Activated effector memory CD4-positive, alpha-beta T cell treated with Interleukin-2 at 50 U/mL for 16 hours (primary cell): ENCODE data around the gene OR2AG2.
"Not testable (repeated sequence)": the region's sequence is repeated elsewhere in the genome, so short reads cannot be mapped to it uniquely, and the experiment has no call there.

Source experiments
- DNase-seq: peaks from one replicate; pipeline ENCODE4 v3.0.0-alpha.2; 2020

OR2AG2 gene, protein sequence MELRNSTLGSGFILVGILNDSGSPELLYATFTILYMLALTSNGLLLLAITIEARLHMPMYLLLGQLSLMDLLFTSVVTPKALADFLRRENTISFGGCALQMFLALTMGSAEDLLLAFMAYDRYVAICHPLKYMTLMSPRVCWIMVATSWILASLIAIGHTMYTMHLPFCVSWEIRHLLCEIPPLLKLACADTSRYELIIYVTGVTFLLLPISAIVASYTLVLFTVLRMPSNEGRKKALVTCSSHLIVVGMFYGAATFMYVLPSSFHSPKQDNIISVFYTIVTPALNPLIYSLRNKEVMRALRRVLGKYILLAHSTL

DNA sequence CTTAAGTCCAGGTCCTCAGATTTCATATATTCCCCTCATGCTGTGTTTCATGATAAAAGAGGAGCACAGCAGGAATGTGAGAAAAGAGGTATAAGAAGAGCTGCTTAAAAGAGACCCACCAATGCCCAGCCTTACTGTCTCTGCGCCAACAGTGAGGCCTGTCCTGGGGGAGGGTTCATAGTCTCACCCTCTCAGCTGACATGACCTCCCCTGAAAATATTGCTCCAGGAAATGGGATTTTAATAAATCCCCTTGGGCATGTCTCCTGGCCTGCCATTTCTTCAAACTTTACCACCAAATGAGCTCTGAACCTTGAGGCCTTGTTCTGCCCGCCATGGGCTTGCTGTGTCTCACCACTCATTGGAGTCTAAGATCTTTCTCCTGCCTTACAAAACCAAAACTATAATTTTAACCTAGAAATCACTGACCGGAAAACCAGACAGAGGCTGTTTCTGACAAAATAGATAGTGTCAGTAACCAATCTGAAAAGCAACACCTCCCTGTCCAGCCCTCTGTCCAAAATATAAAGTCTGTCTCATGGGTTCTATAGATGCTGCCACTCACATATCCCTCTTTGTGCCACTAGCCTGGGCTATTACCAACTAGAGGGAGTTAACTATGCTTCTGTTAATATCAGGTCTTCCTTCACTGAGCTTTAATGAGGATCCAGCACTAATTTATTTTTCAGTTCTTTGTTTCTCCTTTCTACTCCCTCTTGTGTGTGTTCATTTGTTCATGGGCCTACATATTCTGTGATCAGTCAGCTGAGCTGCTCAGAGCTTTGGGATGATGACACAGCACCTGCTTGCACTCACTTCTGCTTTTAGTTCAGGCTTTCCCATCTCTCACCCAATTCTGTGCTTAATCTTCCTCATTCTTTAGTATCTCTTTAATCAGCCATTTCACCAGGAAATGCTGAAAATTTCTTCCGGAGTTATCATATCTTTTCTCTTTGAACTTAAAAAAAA, at the start of gene OR2AG2:
TSS of gene OR2AG2 (minus strand) at position 51 of the 968 bp plus-strand sequence. CDS start 3,019 bp downstream, outside the sequence.
- DNase-seq: no peak

DNA sequence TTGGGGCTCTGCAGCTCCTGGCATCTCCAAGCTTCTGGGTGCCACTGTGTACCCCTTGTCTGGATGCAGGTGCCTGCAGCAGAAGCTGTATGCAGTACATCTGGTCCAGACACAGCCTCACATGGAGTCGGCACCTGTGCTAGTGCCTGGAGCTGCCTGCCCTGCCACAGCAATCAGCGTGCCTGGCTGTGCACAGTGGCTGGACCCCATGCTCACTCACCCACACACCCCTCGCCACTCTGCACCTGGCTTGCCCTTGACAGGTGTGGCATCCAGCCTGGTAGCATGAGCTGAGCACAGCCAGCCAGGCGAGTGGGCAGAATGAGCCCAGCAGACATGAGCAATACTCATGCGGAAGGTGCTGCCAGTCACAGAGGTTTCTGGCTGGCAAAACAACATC, 47.2 kb upstream of the OR2AG2 start:
- DNase-seq: no peak

DNA sequence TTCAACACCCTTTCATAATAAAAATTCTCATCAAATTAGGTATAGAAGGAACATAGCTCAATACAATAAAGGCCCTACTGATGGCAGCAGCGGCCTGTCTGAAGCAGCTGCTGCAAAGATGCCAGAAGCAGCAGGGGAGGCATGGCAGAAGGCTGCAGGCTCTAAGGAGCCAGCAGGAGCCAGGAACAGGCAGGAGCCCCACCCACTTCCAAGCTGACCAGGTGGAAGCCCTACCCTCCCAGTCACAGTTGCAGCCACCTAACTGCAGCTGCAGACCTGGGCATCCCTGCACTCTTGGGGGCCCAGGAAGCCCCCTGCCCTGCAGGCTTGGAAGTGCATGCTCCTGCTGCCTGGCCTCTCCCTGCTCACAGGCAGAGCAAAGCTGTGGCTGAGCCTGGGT, 45.9 kb upstream of the OR2AG2 start:
- DNase-seq: no peak

DNA sequence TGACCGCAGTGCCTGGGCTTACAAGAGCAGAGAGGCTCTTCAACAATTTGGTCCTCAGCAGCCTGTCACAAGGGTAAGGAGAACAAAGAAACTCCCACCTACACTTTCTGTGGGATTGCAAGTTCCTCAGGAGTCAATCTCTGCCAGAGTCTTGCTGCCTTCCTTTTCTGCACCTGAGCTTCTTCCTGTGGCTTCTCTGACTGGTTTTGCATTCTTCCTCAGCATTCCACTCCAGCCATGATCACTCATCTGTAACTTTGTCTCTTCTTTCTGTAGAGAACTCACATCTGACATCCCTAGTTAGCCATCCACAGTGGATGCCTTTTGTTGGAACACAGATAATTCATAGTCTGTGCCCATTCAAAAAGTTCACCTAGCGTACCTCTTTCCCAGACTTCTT, 41.9 kb upstream of the OR2AG2 start:
- no peak for DNase-seq

DNA sequence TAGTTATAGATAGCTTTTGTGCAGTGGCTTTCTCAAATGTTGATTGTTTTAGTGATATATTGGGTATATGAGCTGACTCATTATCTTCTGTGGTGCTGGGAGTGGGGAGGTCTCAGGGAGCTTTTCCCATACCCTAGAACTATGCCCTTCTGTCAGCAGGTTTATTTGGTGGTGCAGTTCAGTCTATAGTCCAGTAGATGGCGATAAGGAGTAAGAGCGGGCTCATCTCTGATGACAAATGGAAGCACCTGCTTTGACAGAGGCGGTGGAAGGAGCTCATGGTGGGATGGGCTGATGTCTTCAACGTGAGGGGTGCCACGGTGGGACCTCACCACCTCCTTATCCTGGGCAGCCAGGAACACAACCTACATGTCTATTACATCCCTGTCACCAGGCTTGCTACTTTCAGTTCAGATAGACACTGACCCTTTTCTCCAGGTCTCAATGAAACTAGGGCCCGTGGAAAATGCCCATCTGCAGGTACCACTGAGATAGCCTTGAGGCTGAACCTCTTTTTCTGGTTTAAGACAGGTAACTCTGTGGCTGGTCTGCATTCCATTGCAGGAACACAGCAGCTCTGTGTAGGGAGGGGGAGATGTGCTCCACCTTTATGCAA, 40.7 kb upstream of the OR2AG2 start:
- no peak for DNase-seq

DNA sequence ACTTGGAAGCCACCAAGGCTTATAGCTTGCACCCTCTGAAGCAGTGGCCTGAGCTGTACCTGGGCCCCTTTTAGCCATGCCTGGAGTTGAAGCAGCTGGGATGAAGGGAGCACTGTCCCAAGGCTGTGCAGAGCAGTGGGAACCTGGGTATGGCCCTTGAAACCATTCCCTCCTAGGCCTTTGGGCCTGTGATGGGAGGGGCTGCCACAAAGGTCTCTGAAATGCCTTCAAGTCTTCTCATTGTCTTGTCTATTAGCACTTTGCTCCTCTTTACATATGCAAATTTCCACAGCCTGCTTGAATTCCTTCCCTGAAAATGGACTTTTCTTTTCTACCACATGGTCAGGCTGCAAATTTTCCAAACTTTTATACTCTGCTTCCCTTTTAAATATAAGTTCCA, 29.3 kb upstream of the OR2AG2 start:
- DNase-seq: not testable (repeated sequence)

DNA sequence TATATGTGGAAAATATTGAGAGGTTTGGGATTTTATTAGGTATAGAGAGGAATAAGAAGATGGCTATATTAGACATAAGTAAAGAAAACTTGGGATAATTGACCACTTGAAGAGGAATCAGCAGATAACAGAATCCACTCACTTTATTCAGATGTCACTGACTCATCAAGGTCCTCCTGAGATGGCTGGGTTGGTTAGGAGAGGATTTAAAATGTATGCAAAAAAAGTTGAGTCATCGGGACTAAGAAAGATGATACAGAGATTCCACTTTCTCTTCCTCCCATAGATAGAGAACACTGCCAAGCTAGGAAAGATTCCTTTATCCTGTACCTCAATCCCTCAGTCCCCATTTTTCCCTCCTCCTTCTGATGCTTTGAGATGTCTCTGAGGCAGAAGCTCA, 27.6 kb upstream of the OR2AG2 start, which contains the start of gene OR6A2:
TSS of gene OR6A2 (minus strand) at position 288 of the 400 bp plus-strand sequence. CDS start 3,981 bp downstream, outside the sequence.
- DNase-seq: no peak

DNA sequence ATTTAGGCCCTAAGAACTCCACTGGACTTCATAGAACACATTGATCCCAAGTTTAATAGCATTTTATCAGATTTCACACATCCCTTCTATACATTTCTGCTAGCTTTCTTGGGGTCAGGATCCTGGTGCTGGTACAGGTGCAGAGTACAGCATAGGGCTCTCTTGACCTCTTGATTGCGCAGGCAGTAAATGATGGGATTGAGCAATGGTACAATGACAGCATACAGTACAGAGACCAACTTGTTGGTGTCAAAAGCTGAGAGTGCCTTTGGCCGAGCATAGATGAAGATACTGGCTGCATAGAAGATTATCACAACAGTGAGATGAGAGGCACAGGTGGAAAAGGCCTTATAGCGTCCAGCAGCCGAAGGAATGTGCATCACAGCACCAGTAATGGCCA, 22.9 kb upstream of the OR2AG2 start:
- no peak for DNase-seq

DNA sequence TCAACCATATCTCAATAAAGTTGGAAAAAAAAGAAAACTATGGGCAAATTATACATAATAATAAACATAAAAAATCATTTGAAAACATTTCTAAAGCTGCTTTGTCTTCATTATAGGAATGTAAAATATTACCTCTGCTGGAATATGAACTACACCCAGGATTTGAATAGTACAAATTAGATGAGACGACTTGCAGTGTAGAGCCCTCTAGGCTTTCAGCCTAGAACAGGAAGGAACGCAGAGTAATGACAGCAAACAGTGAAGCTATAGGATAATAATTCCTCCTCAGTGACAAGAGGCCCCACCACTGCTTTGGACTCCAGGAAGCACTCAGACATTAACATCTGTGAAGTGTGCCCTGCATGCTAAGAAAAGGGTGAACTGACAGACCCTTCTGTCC, 18.8 kb upstream of the OR2AG2 start:
- DNase-seq: no peak

DNA sequence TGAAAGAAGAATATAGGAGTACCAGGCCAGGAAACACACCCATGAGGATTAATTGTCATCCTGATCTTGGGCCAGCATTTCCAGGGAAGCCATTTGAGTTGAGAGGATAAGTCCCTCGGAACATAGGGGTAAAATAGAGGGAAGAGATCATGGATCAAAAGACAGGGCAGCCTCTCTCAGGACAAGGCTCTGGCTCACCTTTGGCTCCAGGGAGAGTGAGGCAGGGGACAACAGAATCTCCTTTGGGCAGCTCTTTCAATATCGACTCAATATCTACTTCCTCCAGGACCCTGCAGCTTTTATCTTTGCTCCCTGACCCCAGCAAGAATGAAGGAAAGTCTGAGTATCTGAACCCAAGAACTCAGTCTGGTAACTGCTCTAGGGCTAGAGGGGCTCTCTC, 10.9 kb upstream of the OR2AG2 start, which contains the start of gene OR2AG1:
TSS of gene OR2AG1 (plus strand) at position 301 of the 400 bp plus-strand sequence. CDS start 2,018 bp downstream, outside the sequence.
- no peak for DNase-seq

DNA sequence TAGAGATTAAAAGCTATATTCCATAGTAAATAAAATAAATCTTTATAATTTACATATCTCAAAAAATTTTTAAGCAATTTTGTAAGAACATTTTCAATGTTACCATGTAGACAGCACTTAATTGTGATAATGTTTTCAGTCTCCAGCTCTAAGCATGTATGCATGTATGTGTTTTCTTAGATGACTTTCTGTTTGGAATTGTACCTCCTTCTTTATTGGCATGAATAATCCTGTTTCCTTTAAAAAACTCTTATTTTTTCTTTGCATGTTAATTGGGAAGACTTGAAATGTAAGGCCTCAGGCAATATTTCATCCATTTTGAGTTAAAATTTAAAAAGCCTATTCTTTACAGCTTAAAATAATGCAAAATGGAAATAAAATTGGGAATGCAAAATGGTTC, 9.1 kb upstream of the OR2AG2 start:
- no peak for DNase-seq

DNA sequence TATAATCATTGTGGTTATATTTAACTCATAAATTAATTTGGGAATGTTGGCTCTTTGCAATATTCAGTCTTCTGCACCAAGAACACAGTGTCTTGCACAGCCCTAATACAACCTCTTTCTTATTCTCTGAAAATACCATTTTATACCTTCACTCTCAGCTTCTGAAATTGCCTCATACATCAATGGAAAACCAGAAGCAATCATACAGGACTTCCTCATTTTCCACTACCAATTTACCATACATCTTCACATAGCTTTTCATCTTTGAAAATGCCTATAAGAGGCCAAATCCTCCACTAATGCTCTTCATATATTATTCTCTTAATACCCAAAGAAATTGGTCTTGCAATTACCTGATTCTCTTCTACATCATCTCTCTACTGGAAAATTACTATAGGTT, 6.7 kb upstream of the OR2AG2 start:
- DNase-seq: no peak

DNA sequence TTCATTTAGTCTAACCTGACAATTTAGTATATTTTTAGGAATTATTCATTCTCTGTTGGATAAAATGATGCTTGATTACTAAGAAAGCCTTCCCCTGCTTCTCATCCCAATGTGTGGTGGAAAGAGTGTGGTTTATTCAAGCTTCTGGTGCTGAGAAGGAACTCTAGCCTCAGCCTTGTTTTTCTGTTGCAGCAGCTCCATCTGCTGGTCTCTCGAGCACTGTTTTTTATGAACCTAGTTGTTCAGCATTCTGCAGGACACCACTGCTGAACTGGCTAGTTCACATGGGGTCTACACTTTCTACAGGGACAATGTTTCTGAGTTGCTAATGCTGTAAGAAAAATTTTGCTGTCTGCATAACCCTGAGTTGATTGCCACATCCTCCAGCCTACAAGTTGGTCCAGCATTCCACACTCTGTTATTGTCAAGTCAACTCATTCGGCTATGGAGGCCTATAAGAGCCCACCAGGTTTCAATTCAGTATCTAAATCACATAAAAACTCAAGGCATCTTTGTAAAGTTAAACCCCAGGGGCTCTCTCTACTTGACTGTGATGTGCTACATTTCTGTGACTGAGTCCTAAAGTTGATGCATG, 14.3 kb downstream of the OR2AG2 start:
- peak; percentile 41 for DNase-seq

DNA sequence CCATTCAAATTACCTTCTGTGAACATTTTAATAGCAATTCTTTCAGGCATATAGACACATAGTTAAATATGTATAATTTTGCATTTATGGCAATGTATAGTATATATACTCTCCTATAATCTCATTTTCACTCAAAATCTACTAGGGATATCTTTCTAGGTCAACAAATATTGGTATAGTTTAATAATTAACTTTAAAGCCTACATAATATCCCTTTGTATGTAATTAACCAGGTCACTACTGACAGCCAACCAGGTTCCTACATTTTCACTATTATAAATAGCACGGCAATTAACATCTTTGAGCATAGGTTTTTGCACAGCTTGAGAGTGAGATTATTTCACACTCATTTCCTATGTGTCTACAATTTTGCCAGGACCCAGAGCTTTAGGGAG, 15.8 kb downstream of the OR2AG2 start:
- no peak for DNase-seq

DNA sequence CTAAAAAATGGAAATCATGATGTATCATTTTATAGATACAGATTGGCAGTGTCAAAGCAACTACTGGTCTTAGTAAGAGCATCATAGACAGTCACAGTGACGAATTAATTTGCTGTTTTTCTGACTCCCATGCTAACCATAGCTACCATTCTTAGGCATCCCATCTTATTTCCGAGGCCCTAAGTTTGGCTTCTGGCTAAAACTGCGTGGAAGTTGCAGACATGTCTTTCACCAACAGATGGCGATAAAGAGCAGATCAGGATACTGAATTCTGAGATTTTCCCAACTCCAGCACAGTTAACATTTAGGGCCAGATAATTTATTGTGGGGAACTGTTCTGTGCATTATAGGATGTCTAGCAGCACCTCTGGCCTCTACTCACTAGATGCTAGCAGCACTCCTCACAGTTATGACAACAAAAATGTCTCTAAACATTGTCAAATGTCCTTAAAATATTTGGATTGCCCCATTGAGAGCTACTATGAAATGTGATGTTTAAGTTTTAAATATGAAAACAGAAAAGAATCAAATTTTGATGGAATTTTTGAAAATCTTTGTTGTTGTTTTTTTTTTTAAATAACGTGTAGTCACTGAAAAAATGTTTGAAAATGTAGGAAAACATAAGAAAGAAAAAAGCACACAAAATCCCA, 16.3 kb downstream of the OR2AG2 start:
- DNase-seq: no peak

DNA sequence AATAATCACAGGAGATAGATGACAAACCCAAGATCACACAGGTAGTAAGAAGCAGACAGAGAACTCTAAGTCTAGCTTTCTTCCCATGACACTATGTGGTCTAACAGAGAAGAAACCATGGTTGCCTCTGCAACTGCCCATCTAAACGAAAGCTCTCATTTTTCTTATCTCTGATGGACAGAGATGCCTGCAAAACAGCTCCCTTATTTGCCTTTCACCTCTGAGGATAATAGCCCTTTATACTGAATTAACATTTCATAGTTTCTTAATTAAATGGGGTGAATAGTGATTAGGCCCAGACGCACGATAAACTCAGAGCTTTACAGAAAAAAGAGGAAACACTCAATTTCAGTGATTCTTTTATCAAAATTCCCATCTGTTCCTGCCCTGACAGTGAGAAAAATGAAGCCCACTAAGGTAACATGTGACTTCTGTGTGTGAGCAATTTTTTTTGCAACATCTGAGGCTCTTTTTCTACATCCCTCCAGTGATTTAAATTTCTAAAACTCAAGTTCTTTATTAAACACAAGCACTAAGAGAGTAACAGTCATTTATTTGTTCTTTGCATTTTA, 24.6 kb downstream of the OR2AG2 start:
- no peak for DNase-seq

DNA sequence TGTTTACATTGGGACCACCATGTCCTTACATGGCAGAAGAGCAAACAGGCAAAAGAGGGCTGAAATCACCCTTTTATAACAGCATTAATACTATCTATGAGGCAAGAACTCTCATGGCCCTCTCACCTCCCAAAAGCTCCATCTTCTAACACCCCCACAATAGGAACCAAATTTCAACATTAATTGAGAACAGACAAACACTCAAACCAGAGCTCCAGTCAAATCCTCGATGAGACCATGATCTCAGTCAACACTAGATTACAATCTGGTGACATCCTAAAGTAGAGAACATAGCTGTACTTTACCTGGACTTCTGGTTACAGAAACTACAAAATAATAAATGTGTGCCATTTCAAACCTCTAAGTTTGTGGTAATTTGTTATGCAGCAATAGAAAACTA, 25.1 kb downstream of the OR2AG2 start:
- no peak for DNase-seq

DNA sequence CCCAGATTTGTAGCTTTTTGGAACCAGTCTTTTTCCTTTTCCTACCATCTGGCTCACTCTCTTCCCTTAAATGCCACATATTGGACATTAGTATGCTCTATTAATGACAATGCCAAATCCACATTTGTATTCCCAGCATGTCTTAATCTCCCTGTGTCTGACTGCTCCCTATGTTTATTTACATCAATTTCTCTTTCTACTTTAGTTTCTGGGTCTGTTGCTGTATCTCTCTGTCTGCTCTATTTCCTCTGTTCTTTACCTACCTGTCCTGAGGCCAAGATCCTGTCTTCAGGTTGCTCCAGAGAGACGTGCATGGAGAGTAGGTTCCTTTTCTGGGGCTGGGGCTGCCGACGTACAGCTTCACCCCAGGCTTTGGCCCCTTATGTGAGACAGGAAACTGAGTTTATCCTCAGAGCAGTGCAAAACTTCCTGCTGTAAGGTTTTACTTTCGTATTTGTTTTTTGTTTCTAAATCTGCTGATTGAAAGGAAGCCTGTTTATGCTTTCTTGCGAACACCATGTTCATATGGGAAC, 25.6 kb downstream of the OR2AG2 start:
- peak; percentile 27 for DNase-seq

DNA sequence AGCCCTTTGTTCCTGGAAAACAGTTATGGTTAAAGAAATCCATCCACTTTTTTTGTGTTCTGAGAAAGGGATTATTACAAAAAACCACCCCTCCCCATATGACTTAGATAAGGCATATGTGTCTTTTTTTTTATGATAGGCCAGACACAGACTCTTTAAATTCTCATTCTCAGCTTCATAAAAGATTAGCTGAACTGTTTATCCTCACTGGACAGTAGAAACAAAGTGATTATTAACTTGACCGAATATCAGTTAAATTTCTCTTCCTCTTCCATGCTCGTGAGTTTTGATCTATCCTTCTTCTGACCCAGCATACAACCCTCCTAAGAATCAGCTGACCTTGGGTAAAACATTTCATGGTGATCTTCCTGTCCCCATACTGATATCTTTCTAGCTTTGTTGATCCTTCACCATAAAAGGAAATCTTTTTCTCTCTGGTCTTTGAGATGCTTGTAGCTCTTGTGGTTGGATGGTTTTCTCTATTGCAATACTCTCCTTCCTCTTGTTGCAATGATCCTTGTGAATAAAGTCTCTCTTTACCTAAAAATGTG, 26.2 kb downstream of the OR2AG2 start:
- DNase-seq: no peak

DNA sequence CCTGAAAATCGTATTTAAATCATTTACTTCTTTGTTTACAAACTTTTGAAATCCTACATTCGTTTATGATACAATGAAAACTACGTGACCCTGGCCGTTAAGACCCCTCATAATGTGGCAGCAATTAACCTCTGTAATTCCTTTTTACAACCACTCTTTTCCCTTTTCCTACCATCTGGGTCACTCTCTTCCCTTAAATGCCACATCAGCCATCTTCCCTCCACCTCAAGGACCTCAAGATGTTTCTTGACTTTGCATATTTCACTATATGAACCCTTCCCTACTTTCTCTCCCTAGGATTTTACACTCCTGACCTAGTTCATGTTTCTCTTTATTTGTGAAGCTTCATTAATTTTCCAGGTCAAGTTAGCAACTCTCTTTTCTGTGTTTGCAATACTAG, 26.8 kb downstream of the OR2AG2 start:
- no peak for DNase-seq

DNA sequence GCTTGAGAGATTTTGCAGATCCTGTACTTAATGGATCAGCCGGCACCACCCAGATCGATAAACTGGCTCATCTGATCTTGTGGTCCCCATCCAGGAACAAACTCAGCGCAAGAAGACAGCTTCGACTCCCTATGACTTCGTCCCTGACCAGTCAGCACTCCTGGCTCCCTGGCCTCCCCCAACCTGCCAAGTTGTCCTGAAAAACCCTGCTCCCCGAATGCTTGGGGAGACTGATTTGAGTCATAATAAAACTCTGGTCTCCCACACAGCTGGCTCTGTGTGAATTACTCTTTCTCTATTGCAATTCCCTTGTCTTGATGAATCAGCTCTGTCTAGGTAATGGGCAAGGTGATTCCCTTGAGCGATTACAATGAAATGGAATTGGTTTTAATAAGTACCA, 29.5 kb downstream of the OR2AG2 start:
- no peak for DNase-seq
